Loucy (cell line): Measurements from ENCODE around the gene RIN3.

Experiments
- H2AFZ ChIP-seq: fragments of 200-600 bp; sonication (generic); 2 replicates; pipeline ENCODE4 v1.6.0; 2016; ENCODE audit warnings: antibody characterized with exemption, mild to moderate bottlenecking, low read length, moderate library complexity
- H3F3A ChIP-seq: fragments of 200-600 bp; 2 replicates; pipeline ENCODE4 v1.6.0; 2016; ENCODE audit warnings: antibody characterized with exemption, low read depth, mild to moderate bottlenecking
- H3K27me3 ChIP-seq: fragments of 200-600 bp; sonication (generic); 2 replicates; pipeline ENCODE4 v1.6.1; 2014; ENCODE audit warnings: low read length, mild to moderate bottlenecking; ENCODE audit not compliant: insufficient read depth, poor library complexity, severe bottlenecking
- H3K36me3 ChIP-seq: fragments of 200-600 bp; sonication (generic); 2 replicates; pipeline ENCODE4 v1.6.1; 2016; ENCODE audit warnings: low read length; ENCODE audit not compliant: insufficient read depth
- H3K4me1 ChIP-seq: fragments of 200-600 bp; sonication (generic); 2 replicates; pipeline ENCODE4 v1.5.1; 2014; ENCODE audit warnings: low read length, mild to moderate bottlenecking; ENCODE audit not compliant: insufficient read depth, poor library complexity, severe bottlenecking
- H3K4me2 ChIP-seq: fragments of 200-600 bp; sonication (generic); 2 replicates; pipeline ENCODE4 v1.6.0; 2014; ENCODE audit warnings: antibody characterized with exemption, low read length, low read depth, mild to moderate bottlenecking; ENCODE audit not compliant: poor library complexity, severe bottlenecking
- H3K4me3 ChIP-seq: fragments of 200-600 bp; sonication (generic); 2 replicates; pipeline ENCODE4 v1.5.1; 2014; ENCODE audit warnings: low read length, mild to moderate bottlenecking, mixed read lengths; ENCODE audit not compliant: poor library complexity, severe bottlenecking
- H3K79me2 ChIP-seq: fragments of 200-600 bp; sonication (generic); 2 replicates; pipeline ENCODE4 v1.6.1; 2014; ENCODE audit warnings: low read length; ENCODE audit not compliant: insufficient read depth
- H3K9ac ChIP-seq: fragments of 200-600 bp; sonication (generic); 2 replicates; pipeline ENCODE4 v1.6.0; 2014; ENCODE audit warnings: mild to moderate bottlenecking, low read depth, low read length, moderate library complexity; ENCODE audit not compliant: poor library complexity, severe bottlenecking
- H3K9me2 ChIP-seq: fragments of 200-600 bp; sonication (generic); replicated peaks from 2 replicates; pipeline ENCODE4 v1.6.1; 2016; ENCODE audit warnings: low read depth, low read length, mixed read lengths
- H3K9me3 ChIP-seq: fragments of 200-600 bp; sonication (generic); 2 replicates; pipeline ENCODE4 v1.6.1; 2014; ENCODE audit warnings: mild to moderate bottlenecking, antibody characterized with exemption, low read length, low read depth; ENCODE audit not compliant: insufficient read depth
- H4K20me1 ChIP-seq: fragments of 200-600 bp; sonication (generic); 2 replicates; pipeline ENCODE4 v1.6.0; 2014; ENCODE audit warnings: antibody characterized with exemption, low read length, mild to moderate bottlenecking; ENCODE audit not compliant: insufficient read depth, poor library complexity, severe bottlenecking
- CTCF ChIP-seq: fragments of 200-600 bp; sonication (generic); conservative IDR thresholded peaks from 2 replicates; pipeline ENCODE4 v1.5.1; 2014; ENCODE audit warnings: mild to moderate bottlenecking, antibody characterized with exemption, low read length
- EZH2phosphoT487 ChIP-seq: fragments of 200-600 bp; IDR thresholded peaks from 2 replicates; pipeline ENCODE4 v1.6.1; 2018; ENCODE audit warnings: antibody characterized with exemption, mild to moderate bottlenecking, moderate library complexity, borderline replicate concordance

RIN3 gene

DNA sequence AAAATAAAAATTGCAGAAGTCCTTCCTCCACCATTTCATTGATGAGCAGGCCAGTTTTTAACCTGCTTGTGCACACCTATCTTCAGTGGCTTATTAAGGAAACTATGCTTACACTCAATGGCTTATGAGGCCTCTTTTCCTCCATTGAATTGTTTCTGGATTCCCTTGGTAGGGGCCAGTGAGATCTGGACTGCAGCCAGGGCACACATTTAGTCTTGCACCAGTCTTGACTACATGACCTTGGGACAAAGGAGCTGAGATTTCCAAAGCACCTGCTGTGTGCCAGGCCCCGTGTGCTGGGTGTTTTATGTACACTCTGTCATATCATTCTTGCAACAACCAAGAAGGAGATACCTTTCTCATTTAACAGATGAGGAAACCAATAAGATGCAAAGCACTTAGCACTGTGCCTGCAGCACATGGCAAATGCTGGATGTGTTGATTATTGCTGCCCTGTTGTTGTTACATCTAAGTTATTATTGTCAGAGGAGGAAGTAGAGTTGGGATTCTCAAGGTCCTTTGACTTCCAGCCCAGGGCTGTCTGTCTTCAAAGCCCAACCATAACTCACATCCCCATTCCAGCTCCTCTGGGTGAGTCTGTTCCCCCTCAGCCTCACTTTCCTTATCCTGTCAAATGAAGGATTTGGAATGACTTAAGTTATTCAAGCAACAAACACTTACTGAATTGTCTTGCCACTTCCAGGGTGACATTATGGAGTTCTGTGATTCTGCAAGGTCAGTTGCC, 31.6 kb upstream of the RIN3 start:
- TF ChIP-seq CTCF (no peak), EZH2phosphoT487 (no peak)
- H3K9me3 ChIP-seq: peaks cover 5% of the 10 kb centered on the region; the same call in 1 of the 2 replicates
- H3K4me3 ChIP-seq: no peak overlapping the region
- H3K4me1 ChIP-seq: no peaks in the 10 kb centered on the region
- H3K9me2 ChIP-seq: no peaks in the 10 kb centered on the region
- no peak overlapping the region for H3K4me2 ChIP-seq
- no peaks in the 10 kb centered on the region for H3K36me3 ChIP-seq
- H3F3A ChIP-seq: no peaks in the 10 kb centered on the region
- no peak overlapping the region for H3K9ac ChIP-seq
- H4K20me1 ChIP-seq: no peaks in the 10 kb centered on the region
- H2AFZ ChIP-seq: no peak overlapping the region
- H3K79me2 ChIP-seq: no peaks in the 10 kb centered on the region
- no peaks in the 10 kb centered on the region for H3K27me3 ChIP-seq

DNA sequence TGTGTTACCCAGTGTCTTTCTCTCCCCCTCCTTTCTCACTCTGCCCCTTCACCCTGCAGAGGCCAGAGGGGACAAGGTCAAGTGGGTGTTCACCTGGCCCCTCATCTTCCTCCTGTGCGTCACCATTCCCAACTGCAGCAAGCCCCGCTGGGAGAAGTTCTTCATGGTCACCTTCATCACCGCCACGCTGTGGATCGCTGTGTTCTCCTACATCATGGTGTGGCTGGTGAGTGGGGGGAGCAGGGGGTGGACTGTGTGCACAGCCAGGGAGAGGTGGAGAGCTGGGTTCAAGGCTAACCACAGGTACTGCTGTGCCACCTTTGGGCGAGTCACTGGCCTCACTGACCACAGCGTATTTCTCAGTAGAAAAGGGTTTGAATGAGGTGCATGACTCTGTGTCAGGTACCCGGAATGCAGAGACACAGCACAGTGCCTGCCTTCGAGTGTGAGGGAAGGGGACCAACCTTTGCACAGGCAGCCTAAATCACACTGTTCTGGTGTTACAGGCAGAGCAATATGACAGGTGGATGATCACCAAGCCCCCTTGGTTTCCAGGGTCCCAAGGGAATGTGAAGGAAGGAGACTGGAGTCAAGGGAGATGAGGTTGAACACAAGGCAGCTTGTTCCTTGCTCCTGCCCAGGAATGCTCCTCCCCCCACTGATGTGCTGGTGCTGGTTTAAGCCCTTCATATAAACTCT, 30.8 kb upstream of the RIN3 start:
- Histone ChIP-seq H3K4me1 (peaks cover 6% of the 10 kb centered on the region), H3K9ac (no peak overlapping the region), H3F3A (no peaks in the 10 kb centered on the region), H3K36me3 (no peaks in the 10 kb centered on the region), H3K4me2 (no peak overlapping the region), H2AFZ (no peak overlapping the region), H3K79me2 (no peaks in the 10 kb centered on the region), H3K4me3 (no peak overlapping the region), H3K9me2 (no peaks in the 10 kb centered on the region), H4K20me1 (no peaks in the 10 kb centered on the region), H3K27me3 (no peaks in the 10 kb centered on the region), H3K9me3 (peaks cover 5% of the 10 kb centered on the region; the same call in 1 of the 2 replicates)
- TF ChIP-seq CTCF (no peak), EZH2phosphoT487 (no peak)

- Histone ChIP-seq H3K79me2 (no peaks in the 10 kb centered on the region), H3K27me3 (no peaks in the 10 kb centered on the region), H3K9ac (no peak overlapping the region), H3K4me1 (peaks cover 6% of the 10 kb centered on the region), H3K9me2 (no peaks in the 10 kb centered on the region), H3F3A (no peaks in the 10 kb centered on the region), H4K20me1 (no peaks in the 10 kb centered on the region), H3K4me3 (no peak overlapping the region), H3K4me2 (no peak overlapping the region), H3K36me3 (no peaks in the 10 kb centered on the region), H3K9me3 (peaks cover under 1% of the 10 kb centered on the region; the same call in 1 of the 2 replicates), H2AFZ (no peak overlapping the region)
- TF ChIP-seq CTCF (no peak), EZH2phosphoT487 (no peak)
Observed at GRCh38 chr14:92484132-92484823, 29.3 kb upstream of the RIN3 start.
